NCI-H1930 (cell line): Measurements from ENCODE around the gene ATE1.
"Not testable (repeated sequence)": the region's sequence is repeated elsewhere in the genome, so short reads cannot be mapped to it uniquely, and the experiment has no call there.

Experiments used
- DNase-seq, 2 experiments: peaks; one replicate each; lab custom pipeline; 2025; lab: John Stamatoyannopoulos, UW

Gene ATE1

DNA sequence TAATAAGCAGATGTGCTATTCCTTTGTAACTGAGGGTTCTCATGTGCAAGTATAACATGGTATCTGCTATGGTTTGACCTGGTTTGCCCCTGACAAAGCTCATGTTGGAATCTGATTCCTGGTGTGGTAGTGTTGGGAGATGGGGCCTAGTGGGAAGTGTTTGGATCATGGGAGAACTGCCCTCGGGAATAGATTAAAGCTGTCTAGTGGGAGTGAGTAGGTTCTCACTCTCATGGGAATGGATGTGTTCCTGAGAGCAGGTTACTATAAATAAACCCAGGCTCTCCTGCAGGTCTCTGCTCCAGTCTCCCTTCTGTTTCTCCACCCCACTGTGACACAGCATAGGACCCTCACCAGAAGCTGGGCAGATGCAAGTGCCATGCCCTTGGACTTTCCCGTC, 97.7 kb downstream of the ATE1 start:
- no peak for DNase-seq

DNA sequence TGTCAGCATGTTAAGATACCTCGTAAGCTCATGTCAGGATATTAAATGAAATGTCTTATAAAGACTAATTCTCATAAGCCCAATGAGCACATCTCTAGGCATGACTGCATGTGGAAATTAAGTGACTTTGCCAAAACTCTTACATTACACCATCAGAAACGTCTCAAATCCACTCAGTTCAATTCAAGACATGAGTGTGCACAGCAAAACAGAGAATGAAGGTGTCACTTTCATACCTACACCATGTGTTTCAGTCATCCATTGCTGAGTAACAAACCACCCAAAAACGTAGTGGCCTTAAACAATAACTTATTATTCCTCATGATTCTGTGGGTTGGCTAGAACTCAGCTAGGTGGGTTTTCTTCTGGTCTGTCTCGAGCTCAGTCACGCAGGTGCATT, 99.8 kb downstream of the ATE1 start:
- no peak for DNase-seq

DNA sequence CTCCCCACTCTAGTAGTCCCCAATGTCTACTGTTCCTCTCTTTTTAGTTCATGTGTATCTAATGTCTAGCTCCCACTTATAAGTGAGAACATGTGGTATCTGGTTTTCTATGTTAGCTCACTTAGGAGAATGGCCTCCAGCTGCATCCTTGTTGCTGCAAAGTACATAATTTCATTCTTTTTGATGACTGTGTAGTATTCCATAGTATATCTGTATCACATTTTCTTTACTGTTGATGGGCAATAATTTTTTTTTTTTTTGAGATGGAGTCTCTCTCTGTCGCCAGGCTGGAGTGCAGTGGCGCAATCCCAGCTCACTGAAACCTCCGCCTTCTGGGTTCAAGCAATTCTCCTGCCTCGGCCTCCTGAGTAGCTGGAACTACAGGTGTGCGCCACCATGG, 101.1 kb downstream of the ATE1 start:
- DNase-seq: not testable (repeated sequence)

DNA sequence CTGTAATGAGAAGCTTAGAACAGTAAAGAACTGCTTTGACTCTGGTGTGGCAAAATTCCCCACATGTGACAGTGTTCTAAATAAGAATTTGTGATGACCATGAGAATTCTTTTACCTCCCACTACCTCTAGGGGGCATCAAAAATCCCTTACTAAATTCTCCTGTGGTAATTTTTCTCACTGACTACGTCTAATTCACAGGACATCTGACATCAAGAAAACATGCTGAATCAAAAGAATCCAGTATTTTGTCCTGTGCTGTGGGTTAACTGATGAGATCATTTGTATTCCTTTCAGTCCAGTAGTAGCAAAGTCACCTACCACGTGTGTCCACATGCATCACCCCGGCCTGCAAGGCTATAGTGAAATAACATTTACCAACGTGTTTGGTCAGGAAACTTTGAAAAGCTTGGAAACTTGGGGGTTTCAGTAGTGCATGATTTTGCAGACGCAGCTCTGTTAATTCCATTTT, 103.8 kb downstream of the ATE1 start:
- DNase-seq: peak in 1 of 2 experiments; percentile 7

DNA sequence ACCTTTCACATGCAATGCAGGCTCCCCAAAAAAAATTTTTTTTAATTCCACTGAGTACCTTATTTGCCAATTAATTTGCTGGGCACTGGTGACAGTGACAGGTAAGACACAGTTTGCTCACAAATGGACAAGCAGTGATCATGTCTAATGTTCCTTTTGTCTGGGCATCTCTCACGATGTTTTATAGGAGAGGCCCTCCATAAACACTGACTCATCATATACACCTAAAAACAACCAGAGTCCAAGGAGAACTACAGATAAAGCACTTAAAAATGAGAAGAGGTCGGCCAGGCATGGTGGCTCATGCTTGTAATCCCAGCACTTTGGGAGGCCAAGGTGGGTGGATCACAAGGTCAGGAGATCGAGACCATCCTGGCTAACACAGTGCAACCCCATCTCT, 105.1 kb downstream of the ATE1 start:
- DNase-seq: no peak

DNA sequence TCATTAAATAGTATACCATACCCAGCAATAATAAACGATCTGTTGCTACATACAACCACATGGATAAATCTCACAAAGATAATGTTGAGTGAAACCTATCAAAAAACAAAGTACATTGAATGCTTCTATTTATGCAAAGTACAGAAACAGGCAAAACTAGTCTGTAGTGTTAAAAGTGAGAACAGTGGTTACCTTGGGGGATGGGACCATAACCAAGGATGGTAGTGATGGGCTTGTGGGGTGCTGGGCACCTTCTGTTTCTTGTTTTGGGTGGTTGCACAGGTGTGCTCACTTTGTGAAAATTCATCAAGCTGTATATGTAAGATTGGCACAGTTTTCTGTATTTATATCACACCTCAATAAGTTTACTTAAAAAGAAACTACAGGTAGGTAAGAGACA, 105.7 kb downstream of the ATE1 start:
- no peak for DNase-seq

DNA sequence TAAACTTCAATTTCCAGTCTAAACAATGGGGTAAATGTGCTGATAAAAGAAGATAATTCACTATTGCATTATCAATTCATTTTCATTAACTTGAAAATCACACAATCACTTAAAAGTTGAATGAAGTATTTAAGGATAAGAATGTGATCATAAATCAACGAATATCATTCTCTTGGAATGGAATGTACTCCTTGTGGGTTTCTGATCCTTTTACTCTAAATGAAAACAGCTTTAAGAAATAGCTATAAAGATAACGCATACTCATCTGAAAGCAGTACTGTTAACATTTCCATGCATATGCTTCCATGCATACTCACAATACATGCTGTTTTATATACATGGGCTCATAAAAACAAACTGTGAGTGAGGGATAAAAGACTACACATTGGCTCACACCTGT, 108.8 kb downstream of the ATE1 start:
- no peak for DNase-seq

DNA sequence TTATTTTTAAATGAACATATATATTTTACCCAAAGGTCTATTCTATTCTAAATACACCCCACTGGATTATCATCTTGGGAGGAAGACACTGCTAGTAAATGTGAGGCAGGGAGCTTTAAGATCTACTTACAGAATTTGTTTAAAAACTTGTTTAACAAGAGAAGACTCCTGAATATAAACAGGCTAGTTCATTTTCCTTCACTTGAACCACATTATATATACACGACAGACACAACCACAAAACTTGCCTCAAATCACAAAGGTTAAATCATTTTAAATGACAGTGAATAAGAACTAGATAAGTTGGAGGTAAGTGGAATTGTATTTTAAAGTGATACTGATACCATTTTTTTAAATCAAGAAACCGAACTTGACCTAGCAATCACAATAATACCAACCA, 109.2 kb downstream of the ATE1 start:
- no peak for DNase-seq

DNA sequence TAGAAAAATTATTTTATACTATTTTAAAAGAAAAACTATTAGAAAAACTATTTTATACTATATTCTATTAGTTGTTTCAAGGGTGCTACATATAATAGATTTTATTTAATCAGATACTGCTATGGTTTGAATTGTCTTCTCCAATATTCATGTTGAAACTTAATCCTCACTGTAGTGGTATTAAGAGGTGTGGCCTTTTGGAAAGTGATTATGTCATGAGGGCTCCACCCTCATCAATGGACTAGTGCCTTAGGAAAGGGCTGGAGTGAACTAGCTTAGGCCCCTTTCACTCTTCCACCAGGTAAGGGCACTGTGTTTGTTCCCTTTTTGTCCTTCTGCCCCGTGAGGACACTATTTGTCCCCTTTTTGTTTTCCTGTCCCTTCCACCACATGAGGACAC, 111.6 kb downstream of the ATE1 start:
- no peak for DNase-seq

DNA sequence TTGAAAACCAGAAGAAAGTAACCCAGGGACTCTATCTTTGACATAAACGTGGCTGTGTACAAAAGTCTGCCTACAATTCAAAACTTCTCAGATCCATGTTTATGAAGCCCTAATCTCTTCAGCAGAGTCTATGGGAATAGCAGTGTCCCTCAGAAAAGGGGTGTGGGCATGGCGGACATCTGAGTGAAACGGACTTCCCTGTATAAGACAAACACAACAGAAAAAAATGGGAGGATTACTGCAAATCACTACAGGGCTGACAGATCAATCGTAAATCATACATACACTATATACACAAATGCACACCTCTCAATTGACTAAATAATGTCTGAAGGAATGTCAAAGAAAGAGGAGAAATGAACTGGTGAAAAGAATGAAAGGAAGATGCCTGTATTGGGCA, 114.0 kb downstream of the ATE1 start:
- DNase-seq: no peak

DNA sequence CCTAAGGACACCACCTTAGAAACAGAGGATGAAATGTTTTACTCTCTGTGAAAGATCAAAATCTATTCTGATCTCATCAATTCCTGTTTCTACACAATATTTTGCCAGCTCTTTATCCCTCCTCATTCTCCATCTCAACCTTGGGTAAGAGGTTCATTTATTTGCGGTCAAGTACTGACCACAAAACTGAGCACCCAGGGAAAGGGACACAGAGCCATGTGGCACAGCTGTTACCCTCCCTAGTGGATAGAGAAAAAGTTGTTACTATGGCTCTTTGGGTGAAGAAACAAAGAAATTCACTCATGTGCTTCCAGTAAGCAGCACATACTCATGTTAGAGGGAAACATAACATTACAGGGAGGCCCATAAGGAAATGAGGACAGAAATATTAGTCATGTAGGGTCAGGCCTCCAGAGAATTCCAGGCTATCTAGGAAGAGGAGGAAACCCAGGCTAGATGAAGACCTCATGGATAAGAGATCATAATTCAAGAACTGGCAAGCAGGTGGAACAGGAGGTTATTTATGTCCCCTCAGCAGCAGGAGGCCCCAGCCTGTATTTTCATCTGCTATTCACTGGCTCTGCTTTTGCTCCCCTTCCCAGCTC, 114.5 kb downstream of the ATE1 start:
- no peak for DNase-seq

DNA sequence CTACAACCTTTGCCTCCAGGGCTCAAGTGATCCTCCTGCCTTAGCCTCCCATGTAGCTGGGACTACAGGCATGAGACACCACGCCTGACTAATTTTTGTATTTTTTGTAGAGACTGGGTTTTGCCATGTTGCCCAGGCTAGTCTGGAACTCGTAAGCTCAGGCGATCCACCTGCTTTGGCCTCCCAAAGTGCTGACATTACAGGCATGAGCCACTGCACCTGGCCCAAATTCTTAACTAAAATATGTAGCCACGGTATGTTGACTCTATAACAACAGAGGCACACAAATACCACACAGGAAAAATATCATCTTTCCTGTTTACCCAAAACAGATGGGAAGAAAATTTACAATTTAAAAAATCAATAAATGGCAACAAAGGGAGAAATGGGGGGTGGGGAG, 115.8 kb downstream of the ATE1 start:
- DNase-seq: no peak

DNA sequence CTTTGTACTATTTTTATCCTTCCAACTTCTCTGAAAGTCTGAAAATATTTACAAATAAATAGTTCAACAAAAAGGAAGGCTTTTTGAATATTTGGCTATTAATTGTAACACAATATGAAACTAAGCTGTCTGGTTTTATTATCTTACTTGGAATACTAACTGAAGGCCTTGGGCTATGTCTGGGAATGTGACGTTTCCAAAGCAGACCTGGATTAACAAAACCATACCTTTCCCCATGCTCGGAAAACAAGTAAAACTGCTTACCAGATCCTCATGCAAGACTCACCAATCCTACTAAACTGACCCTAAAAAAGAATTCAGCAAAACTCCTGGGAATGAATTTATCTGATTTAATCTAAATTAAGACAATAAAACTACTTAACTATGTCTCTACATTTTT, 116.4 kb downstream of the ATE1 start:
- DNase-seq: no peak

DNA sequence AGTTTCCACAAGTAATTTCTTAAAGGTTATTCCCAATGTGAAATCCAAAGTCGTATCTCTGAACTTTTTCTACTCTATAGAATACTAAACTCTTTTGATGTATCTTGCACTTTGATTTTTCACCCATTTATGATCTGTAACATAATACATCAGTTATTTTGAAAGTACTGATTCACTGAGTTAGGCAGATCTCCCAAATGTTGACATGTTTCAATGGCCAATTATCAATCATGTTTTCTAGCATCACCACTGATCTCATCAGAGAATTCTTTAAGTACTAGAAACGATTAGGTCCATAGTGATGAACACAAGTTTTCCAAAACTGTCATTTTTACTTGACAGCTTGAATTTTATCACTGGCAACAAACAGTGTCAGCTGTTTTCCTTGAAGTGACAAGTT, 119.0 kb downstream of the ATE1 start:
- DNase-seq: no peak

DNA sequence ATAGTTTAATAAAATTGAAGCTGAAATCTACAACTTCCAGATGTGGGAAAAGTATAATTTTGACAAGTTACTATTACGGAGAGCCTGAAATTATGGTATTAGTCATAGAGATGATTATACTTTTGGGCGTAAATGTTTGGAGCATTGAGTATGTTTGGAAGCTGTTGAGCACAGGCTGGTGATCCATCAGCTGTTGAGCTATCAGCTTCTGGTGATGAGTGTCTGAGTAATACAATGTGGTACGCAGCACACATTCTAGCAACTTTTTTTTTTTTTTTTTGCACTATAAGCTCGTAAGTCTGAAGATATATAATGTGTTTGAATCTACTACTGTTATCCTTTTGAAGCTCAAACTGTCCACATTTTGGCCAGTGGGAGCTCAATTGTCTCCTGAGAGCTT, 123.4 kb downstream of the ATE1 start:
- no peak for DNase-seq

DNA sequence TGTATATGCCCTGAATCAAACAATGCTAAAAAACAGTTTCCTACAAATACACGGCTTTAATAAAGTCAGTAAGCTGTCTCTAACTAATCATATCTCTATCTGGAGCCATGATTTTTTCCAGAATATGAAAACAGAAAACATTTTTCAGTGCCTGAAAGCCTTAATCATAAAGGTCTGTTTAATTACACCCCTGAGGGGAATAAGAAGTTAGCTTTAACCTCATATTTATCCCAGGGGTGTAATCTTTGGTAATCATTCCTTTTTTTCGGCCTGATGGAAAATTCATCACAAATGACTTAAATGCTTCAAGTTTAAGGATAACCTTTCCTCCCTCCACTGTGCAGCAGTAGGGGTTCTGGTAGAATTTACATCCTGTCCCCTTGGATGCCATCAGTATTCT, 124.2 kb downstream of the ATE1 start:
- no peak for DNase-seq

DNA sequence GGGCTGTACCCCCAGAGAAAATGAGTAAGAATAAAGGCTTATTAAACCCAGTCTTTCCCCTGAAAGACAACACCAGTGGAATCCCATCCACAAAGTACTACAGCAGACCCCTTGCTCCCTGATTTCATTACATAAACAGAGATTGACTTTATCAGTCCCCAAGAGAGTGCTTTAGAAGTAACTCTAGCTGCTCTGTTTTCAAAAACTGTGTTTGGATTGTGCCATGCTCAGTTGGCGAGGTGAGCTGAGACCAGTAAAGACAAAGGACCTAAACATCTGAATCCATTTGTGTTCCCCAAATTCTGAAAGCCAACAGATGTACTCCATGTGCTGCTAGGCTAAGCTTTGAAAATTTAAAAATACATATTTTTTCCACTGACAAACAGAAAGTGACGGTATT, 127.0 kb downstream of the ATE1 start:
- no peak for DNase-seq

DNA sequence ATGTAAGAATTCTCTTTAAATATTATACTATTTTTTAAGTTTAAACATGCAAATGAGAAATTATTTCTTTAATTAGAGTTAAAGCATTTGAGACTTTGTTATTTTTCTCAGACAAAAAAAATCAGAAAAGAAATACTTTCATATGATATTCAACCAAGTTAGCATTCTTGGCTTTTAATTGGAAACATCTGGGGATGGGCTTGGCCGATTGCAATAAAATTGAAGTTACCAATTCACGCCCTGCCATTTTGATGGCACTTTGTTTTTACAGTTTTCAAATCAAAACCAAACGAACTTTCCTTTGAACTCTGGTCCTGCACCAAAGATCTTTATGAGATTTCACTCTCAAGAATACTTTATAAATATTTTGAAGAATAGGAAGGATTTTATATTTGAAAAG, 127.7 kb downstream of the ATE1 start:
- no peak for DNase-seq

DNA sequence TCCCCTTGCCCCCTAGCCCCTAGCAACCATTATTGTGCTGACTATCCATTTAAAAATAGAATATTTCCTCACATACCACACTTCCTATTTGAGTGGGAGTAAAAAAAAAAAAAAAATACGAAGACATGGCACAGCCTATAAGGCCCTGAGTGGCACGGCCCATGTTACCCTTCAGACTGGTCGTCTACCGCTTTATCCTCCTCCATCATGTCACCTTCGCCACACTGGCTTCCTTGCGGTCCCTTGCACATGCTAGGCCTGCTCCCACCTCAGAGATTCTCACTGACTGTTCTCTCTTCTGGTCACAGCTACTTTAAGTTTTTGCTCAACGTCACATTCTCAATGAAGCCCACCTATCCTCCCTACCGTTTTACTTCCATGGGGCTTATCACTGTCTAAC, 130.3 kb downstream of the ATE1 start:
- no peak for DNase-seq

DNA sequence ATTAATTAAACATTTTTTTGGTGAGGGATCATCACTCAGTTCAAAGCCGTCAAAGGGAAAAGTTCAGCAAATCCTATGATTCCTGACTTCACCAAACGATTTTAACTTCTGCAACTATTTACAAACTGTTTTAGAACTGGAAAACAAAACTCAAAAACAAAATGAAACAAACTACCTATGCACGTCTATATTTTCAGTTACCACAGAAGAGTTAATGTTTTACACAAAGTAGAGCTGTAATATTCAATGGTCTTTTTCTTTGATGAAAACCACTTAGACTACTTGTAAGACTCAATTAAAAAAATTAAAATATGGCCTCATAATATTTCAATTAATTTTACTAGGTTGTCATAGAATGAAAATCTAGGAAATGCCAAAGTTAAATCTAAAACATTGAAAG, 131.5 kb downstream of the ATE1 start:
- DNase-seq: no peak

DNA sequence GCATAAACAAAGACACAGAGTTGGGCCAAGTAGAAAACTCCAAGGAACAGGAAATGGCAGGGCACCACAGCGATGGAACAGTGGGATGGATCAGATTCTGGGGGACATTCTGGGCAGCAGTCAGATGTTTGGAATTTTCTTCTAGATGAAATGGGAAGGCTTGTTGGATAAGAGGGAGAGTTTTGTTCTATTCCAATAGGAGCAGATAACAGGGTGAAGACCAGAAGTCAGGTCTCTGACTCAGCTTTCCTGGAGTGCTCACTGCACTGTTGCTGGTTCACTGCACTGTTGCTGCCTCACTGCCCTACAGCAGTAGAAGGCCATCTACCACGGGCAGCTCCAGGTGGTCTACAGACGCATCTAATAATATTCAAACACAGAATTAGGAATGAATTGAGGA, 135.6 kb downstream of the ATE1 start:
- DNase-seq: no peak

DNA sequence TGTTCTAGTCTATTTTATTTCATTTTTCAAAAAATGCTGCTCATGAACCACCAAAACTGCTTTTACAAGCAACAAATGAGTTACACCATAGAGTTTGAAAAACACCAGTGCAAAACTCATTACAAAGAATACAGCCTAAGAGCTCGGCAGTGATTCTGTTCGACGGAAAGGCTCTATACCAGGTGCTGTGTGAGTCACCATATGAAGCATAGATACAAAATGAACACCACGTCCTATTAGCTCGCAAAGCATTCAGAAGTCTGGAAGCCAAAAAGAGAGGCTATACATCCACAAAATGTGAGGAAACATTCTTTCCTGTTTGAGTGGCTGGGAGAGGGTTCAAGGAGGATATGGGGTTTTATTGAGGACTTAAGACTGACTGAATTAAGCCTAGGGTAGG, 136.1 kb downstream of the ATE1 start:
- DNase-seq: no peak

DNA sequence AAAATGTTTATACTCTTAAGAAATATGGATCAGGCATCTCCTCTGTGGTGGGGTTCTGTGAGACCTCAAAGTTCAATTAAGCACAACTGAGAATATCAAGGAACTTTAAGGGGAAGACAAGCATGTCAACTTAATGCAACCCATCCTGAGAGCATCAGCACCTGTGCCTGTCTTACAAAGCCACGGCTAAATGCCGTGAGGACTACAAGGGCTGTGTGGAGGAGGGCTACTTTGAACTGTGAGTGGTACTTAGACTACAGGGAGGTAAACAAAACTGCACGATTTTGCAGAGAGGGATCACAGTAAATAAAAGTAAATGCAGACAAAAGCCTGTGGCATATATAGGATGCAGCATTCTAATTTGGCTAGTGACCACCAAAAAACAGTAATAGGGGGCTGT, 139.1 kb downstream of the ATE1 start:
- DNase-seq: no peak

DNA sequence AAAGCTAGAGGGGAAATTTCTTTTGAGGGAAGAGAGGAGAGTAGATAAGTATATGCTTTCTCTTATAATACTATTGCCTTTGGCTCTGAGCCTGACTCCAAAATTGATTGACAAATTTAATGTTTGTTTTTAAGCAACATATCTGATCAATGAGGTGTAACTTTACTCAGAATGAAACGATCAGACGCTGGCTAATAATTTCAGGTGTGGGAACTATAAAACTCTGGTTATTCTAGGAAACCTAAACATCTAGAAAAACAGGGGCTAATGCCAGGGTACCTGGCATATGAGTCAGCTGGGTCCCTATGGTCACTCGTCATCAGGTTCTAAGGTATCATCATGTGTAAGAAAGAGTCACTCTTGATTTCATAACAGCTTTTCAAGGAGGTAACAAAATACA, 139.7 kb downstream of the ATE1 start:
- no peak for DNase-seq

DNA sequence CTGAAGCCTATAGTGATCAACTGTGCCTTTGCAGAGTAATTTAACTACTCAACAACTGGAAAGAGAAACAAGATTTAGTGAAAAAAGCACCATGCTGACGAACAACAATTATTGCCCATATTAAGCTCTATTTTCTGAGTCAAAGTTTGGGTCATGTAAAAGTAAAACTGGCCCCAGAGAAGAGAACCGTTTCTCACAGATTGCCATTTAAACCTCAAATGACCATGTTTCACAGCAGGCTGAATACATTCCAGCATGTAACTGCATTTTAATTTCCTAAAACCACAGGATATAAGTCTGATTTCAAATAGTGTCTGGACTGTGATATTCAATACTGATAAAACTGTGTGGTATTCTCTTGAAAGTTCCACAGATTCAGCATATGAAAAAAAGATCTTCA, 140.7 kb downstream of the ATE1 start:
- no peak for DNase-seq
